H1 (cell line): Measurements from ENCODE around the gene CRYAB. TPM values are rescaled to one million over a fixed set of nuclear protein-coding genes. Genes with fewer than 3 reads are reported as not detected.
A peak's percentile ranks its signal among the peaks of the same experiment; 100 is the strongest.

Experiments used
- ASH2L ChIP-seq: fragments of 200-600, 300-600 bp; sonication (generic); IDR thresholded peaks from one replicate; pipeline ENCODE4 v1.7.1; 2017; ENCODE audit warnings: low read length
- BACH1 ChIP-seq: IDR thresholded peaks from 2 replicates; pipeline ENCODE4 v1.6.1; 2012; ENCODE audit warnings: low read length, improper control_type of control experiment
- BRCA1 ChIP-seq: IDR thresholded peaks from 2 replicates; pipeline ENCODE4 v1.6.1; 2012; ENCODE audit warnings: low read depth, low read length, improper control_type of control experiment
- GABPA ChIP-seq: IDR thresholded peaks from 2 replicates; pipeline ENCODE4 v1.6.1; 2011; ENCODE audit warnings: mild to moderate bottlenecking, low read length, moderate library complexity, borderline replicate concordance; ENCODE audit not compliant: insufficient read depth
- NRF1 ChIP-seq: IDR thresholded peaks from 2 replicates; pipeline ENCODE4 v1.6.1; 2011; ENCODE audit warnings: mild to moderate bottlenecking, low read depth, low read length, improper control_type of control experiment
- POLR2AphosphoS5 ChIP-seq: IDR thresholded peaks from 2 replicates; pipeline ENCODE4 v1.6.1; 2011; ENCODE audit warnings: low read depth, low read length
- RBBP5 ChIP-seq: IDR thresholded peaks from 2 replicates; pipeline ENCODE4 v1.7.1; 2012; ENCODE audit warnings: low read depth, mild to moderate bottlenecking, inconsistent platforms, low read length, moderate library complexity, borderline replicate concordance
- RXRA ChIP-seq: IDR thresholded peaks from 2 replicates; pipeline ENCODE4 v1.6.1; 2011; ENCODE audit warnings: low read depth, mild to moderate bottlenecking, low read length, moderate library complexity; ENCODE audit not compliant: insufficient read depth
- SP2 ChIP-seq: IDR thresholded peaks from 2 replicates; pipeline ENCODE4 v1.6.1; 2012; ENCODE audit warnings: mild to moderate bottlenecking, low read length, inconsistent platforms
- SP4 ChIP-seq: IDR thresholded peaks from 2 replicates; pipeline ENCODE4 v1.6.1; 2012; ENCODE audit warnings: low read length, inconsistent platforms
- polyA plus RNA-seq, 7 experiments: library from polyadenylated mRNA; depleted of rRNA in 3 of 7; stranded (reverse) in 5 of 7; unstranded in 2 of 7; fragments of >200 nt in 5 of 7; fragments of 200-250 nt in 2 of 7; gene quantifications; 1 replicate in 5 of 7; 2 replicates in 1 of 7; 4 replicates in 1 of 7; pipeline versions ENCODE4 v1.2.1 to v1.2.3, GENCODE V29; 2011 to 2013; ENCODE audit warnings: missing spikeins in 2 of 7, mixed read lengths in 2 of 7
- total RNA-seq: library from RNA; stranded (reverse); fragmentation: NEBNext Ultra II Directional; extraction: Animal tissue kit (Norgen Biotek cat#: 25700); gene quantifications from 2 replicates; pipeline ENCODE4 v1.2.1, GENCODE V29; 2021
- TF ChIP-seq, protein P1 (sequence below): IDR thresholded peaks from 2 replicates; pipeline ENCODE4 v1.6.1; 2012; ENCODE audit warnings: inconsistent platforms

The CRYAB gene
- total and polyA plus RNA-seq, 2 of the 8 experiments (the other 6 are each of a cell fraction or from before 2014, with no cell fraction given): 1.9 to 2.0 TPM

DNA sequence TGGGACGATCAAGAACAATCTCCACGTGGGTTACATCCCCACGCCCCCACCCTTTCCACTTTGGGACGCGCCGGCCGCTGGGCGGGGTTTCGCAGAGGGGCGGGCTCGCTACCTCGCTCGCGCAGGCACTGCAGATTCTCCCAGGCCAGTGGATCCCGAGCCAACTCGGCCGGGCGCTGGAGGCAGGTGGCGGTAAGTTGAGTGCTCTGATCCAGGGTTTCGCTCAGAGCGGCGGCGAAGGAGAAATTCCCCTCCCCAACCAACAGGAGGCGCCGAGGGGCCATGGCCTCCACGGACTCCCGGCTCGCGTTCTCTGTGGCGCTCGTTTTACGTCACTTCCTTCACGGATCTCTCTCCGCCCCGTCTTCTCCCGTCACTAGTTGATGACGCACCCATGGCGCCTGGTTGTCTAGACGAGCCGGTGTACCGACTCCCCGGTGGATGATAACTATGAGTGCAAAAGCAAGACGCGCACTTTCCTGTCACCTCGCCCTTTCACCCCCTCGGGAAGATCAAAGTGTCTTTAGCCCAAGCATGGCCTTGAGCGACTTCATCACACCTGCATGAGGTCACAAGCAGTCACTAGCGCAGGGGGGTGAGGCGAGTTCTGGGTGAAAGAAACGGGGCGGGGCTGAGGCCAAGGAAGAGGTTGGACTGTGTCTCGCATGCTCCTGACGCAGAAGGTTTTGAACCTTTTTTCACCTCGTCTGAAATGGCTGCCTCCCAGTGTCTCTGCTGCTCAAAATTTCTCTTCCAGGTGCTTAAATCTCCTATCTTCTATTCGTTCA lies 32.5 kb downstream of the CRYAB start, which contains the start of the genes CFAP68 and FDXACB1 (continued):
- TF ChIP-seq, protein P1, sequence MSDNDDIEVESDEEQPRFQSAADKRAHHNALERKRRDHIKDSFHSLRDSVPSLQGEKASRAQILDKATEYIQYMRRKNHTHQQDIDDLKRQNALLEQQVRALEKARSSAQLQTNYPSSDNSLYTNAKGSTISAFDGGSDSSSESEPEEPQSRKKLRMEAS: peak; percentile 48
- no peak for TF ChIP-seq SP2
- TF ChIP-seq POLR2AphosphoS5: peak; percentile 90
- peak; percentile 75 for TF ChIP-seq BACH1
- 0 out of 2 replicates have a peak, but pooled peaks have one; percentile 37 for TF ChIP-seq SP4
- TF ChIP-seq RXRA: no peak
- TF ChIP-seq NRF1: peak; percentile 3; the same call in 1 of the 2 replicates
- peak; percentile 90 for TF ChIP-seq ASH2L
- TF ChIP-seq GABPA: peak; percentile 82; the same call in 1 of the 2 replicates
- TF ChIP-seq RBBP5: peak; percentile 87
- no peak for TF ChIP-seq BRCA1
